Keratinocyte (primary cell): ENCODE data around the gene SMG6. TPM values are rescaled to one million over a fixed set of nuclear protein-coding genes. Genes with fewer than 3 reads are reported as not detected.

Experiments
- DNase-seq: peaks from one replicate; pipeline ENCODE4 v3.0.0-alpha.2; 2011; ENCODE audit warnings: low read depth, missing footprints, low spot score
- FAIRE-seq: peaks from 2 replicates; lab custom pipeline; 2011; peaks lifted over from hg19 to GRCh38; lab: Jason Lieb, UNC
- H2AFZ ChIP-seq: 2 replicates; pipeline ENCODE4 v1.6.0; 2012; ENCODE audit warnings: low read length, control low read depth, inconsistent platforms; ENCODE audit not compliant: control insufficient read depth
- H3K27ac ChIP-seq: 2 replicates; pipeline ENCODE4 v1.5.1; 2011; ENCODE audit warnings: low read length; ENCODE audit not compliant: control insufficient read depth, insufficient read depth
- H3K27me3 ChIP-seq: 3 replicates; pipeline ENCODE4 v1.6.0; 2011; ENCODE audit warnings: low read length; ENCODE audit not compliant: control insufficient read depth, insufficient read depth; ENCODE audit errors: extremely low read depth
- H3K36me3 ChIP-seq, 2 experiments: 2 replicates in 1 of 2; 3 replicates in 1 of 2; pipeline ENCODE4 v1.5.1; 2011; ENCODE audit warnings: low read length in 2 of 2, mild to moderate bottlenecking in 1 of 2; ENCODE audit not compliant: control insufficient read depth in 2 of 2, insufficient read depth in 2 of 2; ENCODE audit errors: extremely low read depth in 1 of 2
- H3K4me1 ChIP-seq: 3 replicates; pipeline ENCODE4 v1.5.1; 2011; ENCODE audit warnings: low read length; ENCODE audit not compliant: control insufficient read depth, insufficient read depth; ENCODE audit errors: extremely low read depth
- H3K4me2 ChIP-seq: 3 replicates; pipeline ENCODE4 v1.6.0; 2011; ENCODE audit warnings: low read depth, low read length; ENCODE audit not compliant: control insufficient read depth, insufficient read depth; ENCODE audit errors: extremely low read depth
- H3K4me3 ChIP-seq, 3 experiments: fragments of 200-600 bp in 1 of 3; sonication (generic) in 1 of 3; 2 replicates in 2 of 3; 3 replicates in 1 of 3; pipeline ENCODE4 v1.5.1; 2011 to 2016; ENCODE audit warnings: low read length in 3 of 3, mild to moderate bottlenecking in 3 of 3, control low read depth in 2 of 3, inconsistent platforms in 1 of 3, low read depth in 1 of 3, mixed read lengths in 1 of 3, mixed run types in 1 of 3, moderate library complexity in 1 of 3; ENCODE audit not compliant: control insufficient read depth in 2 of 3, insufficient read depth in 2 of 3; ENCODE audit errors: extremely low read depth in 1 of 3
- H3K79me2 ChIP-seq: 2 replicates; pipeline ENCODE4 v1.6.0; 2012; ENCODE audit warnings: low read length; ENCODE audit not compliant: control insufficient read depth, insufficient read depth
- H3K9ac ChIP-seq: 3 replicates; pipeline ENCODE4 v1.6.0; 2011; ENCODE audit warnings: low read length; ENCODE audit not compliant: control insufficient read depth, insufficient read depth; ENCODE audit errors: extremely low read depth
- H3K9me1 ChIP-seq: 3 replicates; pipeline ENCODE4 v1.6.0; 2011; ENCODE audit warnings: low read length; ENCODE audit not compliant: control insufficient read depth, insufficient read depth; ENCODE audit errors: extremely low read depth
- H3K9me3 ChIP-seq: 2 replicates; pipeline ENCODE4 v1.5.1; 2012; ENCODE audit warnings: low read depth, low read length; ENCODE audit not compliant: control insufficient read depth
- H4K20me1 ChIP-seq: 3 replicates; pipeline ENCODE4 v1.6.0; 2011; ENCODE audit warnings: low read length; ENCODE audit not compliant: control insufficient read depth, insufficient read depth; ENCODE audit errors: extremely low read depth
- CTCF ChIP-seq, 3 experiments: IDR thresholded peaks in 1 of 3; conservative IDR thresholded peaks in 1 of 3; optimal IDR thresholded peaks in 1 of 3; 2 replicates in 2 of 3; 3 replicates in 1 of 3; pipeline versions ENCODE3 to v1.5.1; 2011; ENCODE audit warnings: low read length in 3 of 3, mild to moderate bottlenecking in 3 of 3, moderate library complexity in 2 of 3, control low read depth in 1 of 3, inconsistent platforms in 1 of 3; ENCODE audit not compliant: insufficient read depth in 2 of 3; ENCODE audit errors: extremely low read depth in 1 of 3
- EZH2 ChIP-seq: IDR thresholded peaks from one replicate; pipeline ENCODE4 v1.6.1; 2012; ENCODE audit warnings: inconsistent platforms, mild to moderate bottlenecking, low read length, moderate library complexity
- dilution Hi-C: fragments of 300-500 bp; cut with MboI; formaldehyde crosslinking; loops from one replicate; pipeline ENCODE4 v1.7.0; 2020; ENCODE audit warnings: low sequenced_read_pairs; ENCODE audit not compliant: extremely low pct_ligation_motif_present
- polyA plus RNA-seq, 5 experiments: library from polyadenylated mRNA; depleted of rRNA in 3 of 5; stranded (reverse) in 3 of 5; stranded (forward) in 1 of 5; unstranded in 1 of 5; fragments of >200 nt; gene quantifications; 1 replicate in 1 of 5; 2 replicates in 3 of 5; 3 replicates in 1 of 5; pipeline versions ENCODE4 v1.2.1 to v1.2.3, GENCODE V29; 2011 to 2012; ENCODE audit warnings: missing spikeins in 2 of 5, low read depth in 1 of 5, low replicate concordance in 1 of 5

The SMG6 gene
- polyA plus RNA-seq, 1 donor (not counting 4 experiments of a cell fraction or from before 2014, with no cell fraction given) = 3.6 TPM

- no peak overlapping the region for H3K9ac ChIP-seq
- no peaks in the 10 kb centered on the region for H3K9me3 ChIP-seq
- H2AFZ ChIP-seq = no peak overlapping the region
- H3K4me3 ChIP-seq = no peak overlapping the region
- H4K20me1 ChIP-seq = no peaks in the 10 kb centered on the region
- no peak overlapping the region for H3K4me2 ChIP-seq
- peaks cover 12% of the 10 kb centered on the region for H3K4me1 ChIP-seq
- dilution Hi-C loops = no loop called here
- H3K27ac ChIP-seq = no peak overlapping the region
- DNase-seq = no peak
- no peaks in the 10 kb centered on the region for H3K27me3 ChIP-seq
- FAIRE-seq = no peak
- peaks cover 1 to 8% of the 10 kb centered on the region in 2 experiments for H3K36me3 ChIP-seq
- TF ChIP-seq EZH2 (no peak), CTCF (optimal IDR thresholded peaks at IDR 0.05 in 1 of 3, IDR thresholded peaks at IDR 0.05 in 1 of 3, conservative IDR thresholded peaks at IDR 0.05 in 1 of 3; ENCODE audit: extremely low read depth in 1 of 3, insufficient read depth in 2 of 3, low read length in 3 of 3) (no peak)
- no peaks in the 10 kb centered on the region for H3K9me1 ChIP-seq
- H3K79me2 ChIP-seq = no peaks in the 10 kb centered on the region
Measured at GRCh38 chr17:2149934-2150333, 153.7 kb downstream of the SMG6 start.

- no peak overlapping the region for H3K9ac ChIP-seq
- TF ChIP-seq EZH2 (no peak), CTCF (optimal IDR thresholded peaks at IDR 0.05 in 1 of 3, IDR thresholded peaks at IDR 0.05 in 1 of 3, conservative IDR thresholded peaks at IDR 0.05 in 1 of 3; ENCODE audit: extremely low read depth in 1 of 3, insufficient read depth in 2 of 3, low read length in 3 of 3) (no peak)
- dilution Hi-C loops = no loop called here
- H3K4me3 ChIP-seq = no peak overlapping the region
- DNase-seq (no peak), FAIRE-seq (no peak)
- no peak overlapping the region for H2AFZ ChIP-seq
- no peaks in the 10 kb centered on the region for H4K20me1 ChIP-seq
- peaks cover 1 to 8% of the 10 kb centered on the region in 2 experiments for H3K36me3 ChIP-seq
- H3K4me2 ChIP-seq = no peak overlapping the region
- no peaks in the 10 kb centered on the region for H3K27me3 ChIP-seq
- H3K9me1 ChIP-seq = no peaks in the 10 kb centered on the region
- H3K27ac ChIP-seq = no peak overlapping the region
- peaks cover 9% of the 10 kb centered on the region for H3K4me1 ChIP-seq
- H3K9me3 ChIP-seq = no peaks in the 10 kb centered on the region
- no peaks in the 10 kb centered on the region for H3K79me2 ChIP-seq
Measured at GRCh38 chr17:2146132-2146871, 157.3 kb downstream of the SMG6 start.
